CD4-positive, alpha-beta T cell treated with Interleukin-6 at 100 ng/mL for 8 hours (primary cell): ENCODE measurements around the gene ARF1.
A peak's percentile ranks its signal among the peaks of the same experiment; 100 is the strongest.

ENCODE experiments used
- DNase-seq: peaks from one replicate; pipeline ENCODE4 v3.0.0-alpha.2; 2020; ENCODE audit warnings: mixed read lengths, low spot score

The ARF1 gene

GRCh38 chr1:228123505-228123904, 41.0 kb downstream of the ARF1 start:
- DNase-seq: no peak

- DNase-seq: no peak
These were observed 42.7 kb downstream of the ARF1 start for GRCh38 chr1:228125185-228125584.

DNA sequence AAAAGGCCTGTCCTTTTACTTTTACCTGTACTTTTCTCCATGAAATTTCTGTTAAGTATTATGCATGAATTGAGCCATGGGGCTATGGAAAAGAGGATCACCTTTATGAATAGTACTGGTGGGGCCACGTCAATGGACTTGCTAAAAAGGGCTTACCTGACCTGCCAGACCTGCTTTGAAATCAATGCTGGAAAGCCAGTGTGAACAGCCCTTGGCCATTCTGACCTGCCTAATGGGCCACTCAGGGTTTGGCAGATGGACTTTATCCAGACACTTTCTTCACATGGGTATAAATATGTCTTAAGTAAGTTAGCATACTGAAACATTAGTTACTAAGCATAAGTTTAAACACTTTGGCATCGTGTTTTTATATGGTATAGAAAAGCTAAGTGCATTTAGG, 49.3 kb downstream of the ARF1 start:
- DNase-seq: no peak

- no peak for DNase-seq
These were observed 52.1 kb downstream of the ARF1 start for GRCh38 chr1:228134591-228134990.

- DNase-seq: no peak
These were observed 54.4 kb downstream of the ARF1 start for GRCh38 chr1:228136901-228137300.

GRCh38 chr1:228139406-228139930, 57.0 kb downstream of the ARF1 start:
- DNase-seq: no peak

DNA sequence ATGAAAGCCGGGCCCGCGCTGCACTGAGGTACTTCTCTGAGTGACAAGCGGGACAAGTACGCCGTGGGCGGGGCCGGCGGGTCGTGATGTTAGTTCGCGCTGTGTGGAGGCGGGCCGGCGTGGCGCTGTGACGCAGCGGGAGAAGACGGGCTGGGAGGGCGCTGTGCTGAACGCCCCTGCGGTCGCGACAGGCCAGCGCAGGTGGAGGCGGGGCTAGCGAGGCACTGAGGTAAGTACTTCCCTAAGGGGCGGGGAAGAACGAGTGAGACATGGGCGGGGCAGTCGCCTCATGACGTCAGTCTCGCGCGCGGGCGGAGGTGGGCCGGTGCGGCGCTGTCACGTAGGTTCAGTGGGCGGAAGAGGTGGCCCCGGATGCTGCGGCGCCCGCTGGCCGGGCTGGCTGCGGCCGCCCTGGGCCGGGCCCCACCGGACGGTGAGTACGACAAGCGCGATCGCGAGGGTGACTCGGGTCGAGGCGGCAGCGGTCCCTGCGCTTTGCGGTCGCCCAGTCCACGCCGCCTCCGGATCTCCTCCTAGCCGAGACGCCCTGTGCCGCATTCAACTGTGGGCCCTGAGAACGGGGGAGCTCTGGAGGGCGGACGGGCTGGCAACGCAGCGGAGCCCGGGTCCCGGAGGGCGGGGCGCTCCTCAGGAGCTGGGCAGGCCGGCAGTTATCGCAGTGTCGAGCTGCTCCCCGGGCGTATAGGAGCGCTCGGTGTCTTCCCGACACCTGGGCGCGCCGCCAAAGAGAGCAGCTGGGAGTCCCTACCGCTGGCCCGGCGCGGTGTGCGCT, 57.6 kb downstream of the ARF1 start, which contains the start of gene GUK1:
Gene GUK1 (plus strand): TSS at position 349 of the 793 bp plus-strand sequence. CDS start 24 bp downstream, at position 373.
- peak; percentile 100 for DNase-seq

DNA sequence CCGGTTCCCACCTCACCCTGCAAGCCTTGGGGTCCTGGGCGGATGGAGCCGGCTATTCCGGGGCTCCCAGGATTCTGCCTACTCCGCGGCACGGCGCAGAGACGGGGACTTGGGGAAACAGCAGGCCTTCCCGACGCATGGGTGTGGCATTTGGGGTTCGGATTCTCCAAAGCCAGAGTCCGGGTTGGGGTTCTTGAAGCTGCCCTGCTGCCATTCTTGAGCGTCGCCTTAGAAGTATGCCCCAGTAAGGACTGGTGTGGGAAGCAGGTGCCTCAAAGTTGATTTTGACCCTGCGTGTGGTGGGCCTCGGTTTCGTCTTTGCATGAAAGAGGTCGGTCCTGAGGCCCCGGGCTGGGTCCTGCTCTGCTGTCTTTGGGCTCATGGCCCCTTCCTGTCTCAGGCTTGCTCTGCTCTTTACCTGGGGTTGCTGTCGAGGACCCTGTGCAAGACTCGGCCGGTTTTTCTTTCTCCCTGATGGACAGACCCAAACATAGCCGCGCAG, 58.3 kb downstream of the ARF1 start:
- no peak for DNase-seq

DNA sequence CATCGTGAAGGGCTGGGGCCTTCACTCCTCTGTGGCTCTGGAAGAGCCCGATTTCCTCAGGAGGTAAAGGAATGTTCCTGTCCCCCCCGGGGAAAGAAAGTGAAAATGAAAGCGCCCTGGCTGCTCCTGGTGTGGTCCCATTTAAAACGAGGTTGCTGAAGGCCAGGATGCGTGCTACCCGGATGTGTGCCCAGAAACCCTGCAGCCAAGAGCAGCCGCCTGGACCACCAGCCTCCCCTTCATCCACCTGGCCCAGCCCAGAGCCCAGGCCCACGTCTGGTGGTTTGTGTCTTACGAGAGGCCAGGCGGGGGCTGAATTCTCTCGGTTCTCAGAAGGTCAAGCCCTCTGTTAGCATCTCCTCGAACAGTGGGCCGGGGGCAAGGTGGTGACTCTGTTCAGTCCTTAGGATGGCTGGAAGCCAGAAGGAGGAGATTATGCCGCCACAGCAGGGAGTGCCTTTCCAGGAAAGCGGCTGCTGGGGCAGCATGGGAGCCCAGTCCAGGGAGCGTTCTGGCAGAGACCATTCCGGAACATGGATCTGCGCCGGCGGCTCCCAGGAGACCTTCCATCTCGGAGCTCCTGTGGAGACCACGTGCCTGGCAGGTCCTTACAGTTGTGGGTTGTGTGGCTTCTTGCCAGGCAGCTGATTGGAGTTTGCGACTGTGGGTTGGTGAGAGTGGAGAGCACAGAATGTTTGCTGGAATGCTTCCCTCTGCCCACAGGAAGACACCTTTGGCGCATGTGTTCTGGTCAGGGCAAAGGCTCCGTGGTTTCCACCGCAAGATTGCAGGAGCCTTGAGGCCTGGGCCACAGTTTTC, 58.9 kb downstream of the ARF1 start:
- peak; percentile 21 for DNase-seq

GRCh38 chr1:228142155-228142691, 59.7 kb downstream of the ARF1 start:
- DNase-seq: no peak

GRCh38 chr1:228142701-228143136, 60.2 kb downstream of the ARF1 start:
- no peak for DNase-seq

GRCh38 chr1:228143480-228144192, 61.1 kb downstream of the ARF1 start:
- DNase-seq: no peak

DNA sequence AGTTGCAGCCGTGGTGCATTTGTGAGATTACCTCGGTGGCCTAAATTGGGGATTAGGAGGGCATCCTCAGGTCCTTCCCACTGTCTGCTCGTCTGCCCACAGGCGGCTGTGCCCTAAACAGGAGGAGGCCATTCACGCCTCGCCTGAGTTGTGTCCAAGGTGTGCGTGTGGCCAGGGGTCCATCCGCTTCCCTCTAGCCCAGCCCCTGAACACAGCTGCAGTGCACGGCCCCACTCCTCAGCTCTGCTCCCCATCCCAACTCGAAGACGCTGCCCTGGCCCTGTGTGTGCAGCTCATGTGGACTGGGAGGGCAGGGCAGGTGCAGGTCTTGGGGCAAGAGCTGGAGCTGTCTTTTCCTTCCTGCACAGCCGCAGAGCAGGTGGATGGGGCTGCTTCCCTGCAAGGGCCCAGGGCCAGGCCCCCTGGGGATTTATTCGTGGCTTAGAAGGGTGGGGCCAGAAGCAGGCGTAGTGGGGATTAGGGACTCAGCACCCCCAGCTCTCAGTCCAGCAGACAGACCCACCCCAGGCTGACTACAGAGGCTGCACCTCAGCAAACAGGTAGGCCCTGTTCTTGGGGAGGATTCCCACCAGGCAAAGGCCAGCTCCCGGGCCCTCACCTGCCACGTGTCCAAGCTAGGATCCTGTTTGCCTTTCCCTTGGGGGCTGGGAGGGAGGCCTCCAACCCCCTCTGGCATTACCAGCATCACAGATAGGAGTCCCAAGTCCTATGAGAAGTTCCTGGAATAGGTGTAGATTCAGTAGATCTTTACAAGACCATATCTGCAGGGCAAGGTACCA, 61.9 kb downstream of the ARF1 start:
- DNase-seq: no peak

DNA sequence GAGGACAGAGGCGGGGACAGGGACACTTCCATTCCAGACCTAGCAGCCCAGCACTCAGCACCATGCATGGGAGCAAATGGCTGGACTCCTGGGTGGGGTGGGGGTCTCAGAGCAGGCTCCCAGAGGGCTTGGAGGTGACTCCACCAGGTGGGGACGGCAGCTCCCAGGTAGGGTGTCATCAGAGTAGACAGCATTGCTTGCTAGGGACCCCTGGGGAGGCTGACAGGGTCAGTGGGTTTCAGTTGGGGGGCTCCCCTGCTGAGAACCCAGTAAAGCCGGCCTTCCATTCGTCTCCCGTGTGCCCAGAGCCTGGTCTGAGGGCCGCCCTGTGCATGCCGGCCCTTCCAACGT, 62.5 kb downstream of the ARF1 start:
- DNase-seq: no peak

DNA sequence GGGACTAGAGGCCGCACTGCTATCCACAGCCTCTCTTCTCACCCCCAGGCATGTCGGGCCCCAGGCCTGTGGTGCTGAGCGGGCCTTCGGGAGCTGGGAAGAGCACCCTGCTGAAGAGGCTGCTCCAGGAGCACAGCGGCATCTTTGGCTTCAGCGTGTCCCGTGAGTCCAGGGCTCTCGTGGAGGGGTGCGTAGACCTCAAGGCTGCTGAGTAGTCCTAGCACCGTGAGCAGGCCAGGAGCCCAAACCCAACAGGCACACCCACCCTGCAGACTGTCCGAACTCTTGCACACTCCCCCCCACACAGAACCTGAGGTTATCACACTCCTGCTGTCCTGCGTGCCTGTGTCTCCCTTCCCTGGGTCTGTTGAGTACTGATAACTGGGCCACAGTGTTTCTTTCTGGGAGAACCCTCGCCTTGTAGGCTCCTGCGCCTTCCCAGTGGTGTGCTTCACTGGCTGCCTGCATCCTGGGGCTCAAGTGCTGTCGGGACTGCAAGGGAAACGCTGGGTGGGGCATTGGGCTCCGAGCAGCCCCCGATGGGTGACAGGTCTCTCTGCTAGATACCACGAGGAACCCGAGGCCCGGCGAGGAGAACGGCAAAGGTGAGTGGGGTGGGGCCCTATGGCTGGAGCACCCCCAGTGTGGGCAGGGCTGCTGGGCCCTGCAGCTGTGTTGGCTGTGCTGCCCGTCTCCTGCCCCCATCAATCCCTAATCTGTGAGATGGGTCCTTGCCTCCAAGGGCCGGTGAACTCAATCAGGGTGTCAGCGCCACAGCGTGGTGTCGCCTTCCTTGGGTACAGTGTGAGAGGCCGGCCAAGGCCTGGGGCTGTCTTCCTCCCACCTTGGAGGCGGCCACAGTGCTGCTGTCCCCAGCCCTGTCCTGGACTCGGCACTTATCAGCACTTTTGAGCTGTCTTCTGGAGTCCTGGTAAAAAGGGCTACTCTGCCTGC, 63.2 kb downstream of the ARF1 start:
- no peak for DNase-seq

DNA sequence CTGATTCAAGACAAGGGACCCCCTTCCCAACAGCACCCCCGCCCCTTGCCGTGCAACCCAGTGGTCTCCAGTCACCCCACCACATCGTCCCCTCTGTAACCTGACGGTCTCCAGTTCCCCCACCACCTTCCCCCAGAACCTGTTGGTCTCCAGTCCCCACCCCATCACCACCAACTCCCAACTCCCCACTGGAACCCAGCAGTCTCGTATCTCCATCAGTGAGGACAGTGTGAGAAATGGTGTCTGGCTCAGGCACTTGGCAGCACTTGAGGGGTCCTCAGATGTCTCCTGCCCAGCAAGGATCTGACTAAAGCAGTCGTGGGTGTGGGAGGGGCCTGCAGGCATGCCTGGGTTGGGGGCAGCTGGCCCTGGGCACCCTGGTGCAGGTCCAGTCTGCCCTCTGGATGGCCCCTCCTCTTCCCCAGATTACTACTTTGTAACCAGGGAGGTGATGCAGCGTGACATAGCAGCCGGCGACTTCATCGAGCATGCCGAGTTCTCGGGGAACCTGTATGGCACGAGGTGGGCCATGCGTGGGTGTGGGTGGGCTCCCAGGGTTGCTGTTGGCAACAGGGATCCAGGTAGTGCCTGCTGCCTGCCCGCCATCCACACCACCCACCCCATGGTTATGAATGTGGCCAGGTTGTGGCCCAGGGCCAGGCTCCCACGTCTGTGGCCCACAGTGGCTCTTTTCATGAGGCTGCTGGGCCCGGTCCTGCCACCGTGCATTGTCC, 64.1 kb downstream of the ARF1 start:
- DNase-seq: no peak

GRCh38 chr1:228147151-228147693, 64.7 kb downstream of the ARF1 start:
- no peak for DNase-seq

DNA sequence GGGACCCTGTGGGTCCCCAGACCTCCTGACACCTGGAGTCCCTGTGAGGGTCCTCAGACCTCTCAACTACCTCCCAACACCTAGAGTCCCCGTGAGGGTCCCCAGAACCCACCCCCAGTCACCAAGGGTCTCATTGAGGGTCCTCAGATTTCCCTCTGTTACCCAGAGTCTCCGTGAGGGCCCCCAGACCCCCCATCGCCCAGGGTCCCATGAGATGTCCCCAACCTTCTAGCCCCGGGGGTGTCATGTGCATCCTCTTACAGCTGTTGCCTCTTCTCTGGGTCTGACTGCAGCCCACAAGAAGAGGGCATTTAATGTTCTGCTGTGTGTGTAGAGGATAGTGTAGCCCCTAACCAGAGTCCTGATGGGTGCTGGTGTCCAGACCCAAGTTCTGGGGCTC, 65.3 kb downstream of the ARF1 start:
- no peak for DNase-seq
